Measurements from ENCODE around the gene ARSG. TPM values are rescaled to one million over a fixed set of nuclear protein-coding genes. Genes with fewer than 3 reads are reported as not detected.
"Not testable (repeated sequence)": the region's sequence is repeated elsewhere in the genome, so short reads cannot be mapped to it uniquely, and the experiment has no call there.

The ARSG gene
- total RNA-seq, 4 donors from 2014 or later: 2.2 to 5.5 (median 3.5) TPM

DNA sequence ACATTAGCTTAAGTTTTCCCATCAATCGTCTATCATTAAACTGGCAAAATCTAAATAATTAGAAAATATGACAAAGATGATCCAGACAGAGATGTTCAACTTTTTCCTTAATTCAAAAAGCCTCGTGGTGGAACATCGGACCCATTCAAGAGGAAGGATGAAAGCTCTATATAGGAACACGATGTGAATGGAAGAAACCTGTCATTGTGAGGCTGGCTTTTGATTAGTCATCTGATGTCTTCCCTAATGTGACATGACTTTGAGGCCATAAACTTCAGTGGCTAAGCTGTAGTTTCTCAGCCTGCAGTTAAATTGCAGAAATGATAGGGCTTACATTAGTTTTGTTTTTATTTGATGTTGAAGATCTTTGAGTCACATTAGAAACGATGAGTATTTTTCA lies 42.4 kb upstream of the ARSG start:
- Histone ChIP-seq H3K4me1 (peaks cover 0 to 22% (median 0%) of the 10 kb centered on the region in 3 donors), H3K36me3 (peaks cover 0 to 36% of the 10 kb centered on the region in 2 donors), H3K27me3 (no peaks in the 10 kb centered on the region), H3K9me3 (no peaks in the 10 kb centered on the region), H3K27ac (peak overlapping the region; percentile 79 to 98 (median 95)), H3K4me3 (peak overlapping the region in 1 of 2 donors; percentile 87)
- no peak for ATAC-seq
- TF ChIP-seq, protein P1, sequence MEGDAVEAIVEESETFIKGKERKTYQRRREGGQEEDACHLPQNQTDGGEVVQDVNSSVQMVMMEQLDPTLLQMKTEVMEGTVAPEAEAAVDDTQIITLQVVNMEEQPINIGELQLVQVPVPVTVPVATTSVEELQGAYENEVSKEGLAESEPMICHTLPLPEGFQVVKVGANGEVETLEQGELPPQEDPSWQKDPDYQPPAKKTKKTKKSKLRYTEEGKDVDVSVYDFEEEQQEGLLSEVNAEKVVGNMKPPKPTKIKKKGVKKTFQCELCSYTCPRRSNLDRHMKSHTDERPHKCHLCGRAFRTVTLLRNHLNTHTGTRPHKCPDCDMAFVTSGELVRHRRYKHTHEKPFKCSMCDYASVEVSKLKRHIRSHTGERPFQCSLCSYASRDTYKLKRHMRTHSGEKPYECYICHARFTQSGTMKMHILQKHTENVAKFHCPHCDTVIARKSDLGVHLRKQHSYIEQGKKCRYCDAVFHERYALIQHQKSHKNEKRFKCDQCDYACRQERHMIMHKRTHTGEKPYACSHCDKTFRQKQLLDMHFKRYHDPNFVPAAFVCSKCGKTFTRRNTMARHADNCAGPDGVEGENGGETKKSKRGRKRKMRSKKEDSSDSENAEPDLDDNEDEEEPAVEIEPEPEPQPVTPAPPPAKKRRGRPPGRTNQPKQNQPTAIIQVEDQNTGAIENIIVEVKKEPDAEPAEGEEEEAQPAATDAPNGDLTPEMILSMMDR (IDR thresholded peaks at IDR 0.05): no peak
- TF ChIP-seq EP300 (IDR thresholded peaks at IDR 0.05) (no peak), POLR2AphosphoS5 (IDR thresholded peaks at IDR 0.05) (no peak), POLR2A (IDR thresholded peaks at IDR 0.05) (no peak)
- WGBS, 2 donors (ENCODE audit: low coverage in 1 of 2): 48 to 70% methylated on average over 5 of the region's 5 CpGs

DNA sequence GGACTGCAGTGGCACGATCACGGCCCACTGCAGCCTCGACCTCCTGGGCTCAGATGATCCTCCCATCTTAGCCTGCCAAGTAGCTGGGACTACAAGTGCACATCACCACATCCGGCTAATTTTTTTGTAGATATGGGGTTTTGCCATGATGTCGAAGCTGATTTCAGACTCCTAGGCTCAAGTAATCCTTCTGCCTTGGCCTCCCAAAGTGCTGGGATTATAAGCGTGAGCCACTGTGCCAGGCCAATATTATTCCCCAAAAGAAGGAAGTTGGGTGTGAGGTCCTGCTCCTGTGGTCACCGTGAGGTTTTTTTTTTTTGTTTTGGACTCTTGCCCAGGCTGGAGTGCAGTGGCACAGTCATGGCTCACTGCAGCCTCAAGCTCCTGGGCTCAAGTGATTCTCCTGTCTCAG lies 41.9 kb upstream of the ARSG start:
- no peak for ATAC-seq
- Histone ChIP-seq H3K27ac (peak overlapping the region in 3 of 4 donors; percentile 94 to 98 (median 96)), H3K27me3 (no peaks in the 10 kb centered on the region), H3K4me3 (no peak overlapping the region), H3K4me1 (peaks cover 0 to 22% (median 0%) of the 10 kb centered on the region in 3 donors), H3K9me3 (no peaks in the 10 kb centered on the region), H3K36me3 (peaks cover 0 to 41% of the 10 kb centered on the region in 2 donors)
- TF ChIP-seq POLR2AphosphoS5 (IDR thresholded peaks at IDR 0.05) (no peak), POLR2A (IDR thresholded peaks at IDR 0.05) (no peak), EP300 (IDR thresholded peaks at IDR 0.05) (no peak)
- TF ChIP-seq, protein P1 (IDR thresholded peaks at IDR 0.05): no peak
- 53 to 64% methylated on average over 3 to 5 of the region's 7 CpGs for WGBS, 2 donors (ENCODE audit: low coverage in 1 of 2)

DNA sequence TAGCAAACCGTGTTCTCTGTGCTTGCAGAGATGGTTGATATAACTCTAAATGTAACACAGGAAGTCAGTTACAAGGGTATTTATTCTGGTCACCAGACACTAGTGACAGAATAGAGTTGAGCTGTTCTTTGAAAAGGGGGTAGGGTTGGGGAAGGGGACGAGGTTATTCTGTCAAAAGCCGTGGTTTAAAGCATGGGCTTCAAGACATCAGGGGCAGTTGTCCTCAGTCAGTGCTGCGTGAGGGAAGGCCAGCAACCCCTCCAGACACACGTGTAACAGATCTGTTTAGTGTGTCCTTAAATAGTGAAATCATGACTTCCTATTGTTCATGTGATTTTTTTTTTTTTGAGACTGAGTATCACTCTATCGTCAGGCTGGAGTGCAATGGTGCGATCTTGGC lies 37.9 kb upstream of the ARSG start:
- not testable (repeated sequence) for H3K27me3 ChIP-seq, H3K9me3 ChIP-seq, H3K4me3 ChIP-seq, H3K27ac ChIP-seq, ATAC-seq
- peaks cover 0 to 16% (median 0%) of the 10 kb centered on the region in 3 donors for H3K4me1 ChIP-seq
- WGBS, 2 donors (ENCODE audit: low coverage in 1 of 2): 72 to 84% methylated on average over 5 to 6 of the region's 7 CpGs
- H3K36me3 ChIP-seq: peaks cover 0 to 72% of the 10 kb centered on the region in 2 donors

DNA sequence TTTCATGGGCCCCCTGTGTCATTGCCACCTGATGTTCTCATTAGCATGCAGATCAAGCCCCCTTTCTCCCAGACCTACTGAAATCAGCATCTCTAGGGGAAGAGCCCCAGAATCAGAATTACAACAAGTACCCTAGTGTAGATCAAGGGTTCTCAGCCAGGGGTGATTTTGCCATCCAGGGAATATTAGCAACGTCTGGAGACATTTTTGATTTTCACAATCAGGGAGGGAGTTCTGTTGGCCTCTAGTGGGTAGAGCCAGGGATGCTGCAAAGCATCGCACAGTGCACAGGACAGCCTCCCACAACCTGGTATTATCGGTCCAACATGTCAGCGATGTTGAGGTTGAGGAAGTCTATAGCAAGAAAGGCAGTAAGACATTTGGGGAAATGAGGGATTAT lies 36.1 kb upstream of the ARSG start:
- H3K9me3 ChIP-seq: no peaks in the 10 kb centered on the region
- ATAC-seq: no peak
- H3K4me1 ChIP-seq: peaks cover 0 to 15% (median 0%) of the 10 kb centered on the region in 3 donors
- H3K4me3 ChIP-seq: no peak overlapping the region
- no peaks in the 10 kb centered on the region for H3K27me3 ChIP-seq
- WGBS, 2 donors (ENCODE audit: low coverage in 1 of 2): 100% methylated on average over 1 of the region's 4 CpGs; no CpG with 5 or more reads in 1 of the 2 donors
- H3K36me3 ChIP-seq: peaks cover 0 to 71% of the 10 kb centered on the region in 2 donors
- TF ChIP-seq, protein P1 (IDR thresholded peaks at IDR 0.05): no peak
- TF ChIP-seq POLR2A (IDR thresholded peaks at IDR 0.05): no peak
- TF ChIP-seq EP300 (IDR thresholded peaks at IDR 0.05): no peak
- no peak for TF ChIP-seq POLR2AphosphoS5 (IDR thresholded peaks at IDR 0.05)
- no peak overlapping the region for H3K27ac ChIP-seq

DNA sequence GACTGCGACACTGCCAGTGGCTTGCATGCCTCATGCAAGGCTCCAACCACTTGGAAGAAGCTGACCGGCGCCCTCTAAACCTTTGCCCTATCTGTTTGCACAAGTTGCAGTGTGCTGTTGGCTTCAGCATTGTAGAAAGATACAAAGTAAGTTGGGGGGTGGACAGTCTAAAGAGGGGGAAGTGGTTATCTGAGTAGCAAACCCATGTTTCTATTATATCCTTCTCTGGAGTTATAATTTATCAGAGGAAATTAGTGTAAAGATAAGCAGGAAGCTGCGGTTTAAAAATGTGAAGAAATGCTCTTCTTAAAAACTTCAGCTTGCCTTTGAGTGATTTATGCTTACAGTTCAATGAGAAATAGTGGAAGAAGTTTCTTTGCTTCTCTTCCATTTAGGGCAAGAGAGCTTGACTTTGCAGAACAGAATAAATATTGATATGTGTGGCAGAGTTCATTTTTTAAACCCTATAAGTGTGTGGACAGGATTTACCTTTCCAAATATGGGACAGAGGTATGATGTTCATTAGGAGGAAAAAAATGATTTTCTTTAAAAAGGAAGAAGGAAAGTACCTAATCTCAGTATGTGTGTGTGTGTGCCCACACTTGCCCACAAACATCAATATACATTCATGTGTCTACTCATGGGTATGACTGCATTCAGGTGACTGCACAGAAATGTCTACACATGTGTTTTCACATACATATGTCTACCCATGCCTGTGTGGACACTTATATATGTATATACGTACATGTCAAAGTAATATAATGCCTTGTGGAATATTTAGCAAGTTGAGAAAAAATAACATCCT lies 35.4 kb upstream of the ARSG start:
- TF ChIP-seq, protein P1 (IDR thresholded peaks at IDR 0.05): no peak
- TF ChIP-seq EP300 (IDR thresholded peaks at IDR 0.05): no peak
- no peak for TF ChIP-seq POLR2AphosphoS5 (IDR thresholded peaks at IDR 0.05)
- no peak for TF ChIP-seq POLR2A (IDR thresholded peaks at IDR 0.05)
- H3K4me1 ChIP-seq: peaks cover 0 to 15% (median 0%) of the 10 kb centered on the region in 3 donors
- no peak for ATAC-seq

DNA sequence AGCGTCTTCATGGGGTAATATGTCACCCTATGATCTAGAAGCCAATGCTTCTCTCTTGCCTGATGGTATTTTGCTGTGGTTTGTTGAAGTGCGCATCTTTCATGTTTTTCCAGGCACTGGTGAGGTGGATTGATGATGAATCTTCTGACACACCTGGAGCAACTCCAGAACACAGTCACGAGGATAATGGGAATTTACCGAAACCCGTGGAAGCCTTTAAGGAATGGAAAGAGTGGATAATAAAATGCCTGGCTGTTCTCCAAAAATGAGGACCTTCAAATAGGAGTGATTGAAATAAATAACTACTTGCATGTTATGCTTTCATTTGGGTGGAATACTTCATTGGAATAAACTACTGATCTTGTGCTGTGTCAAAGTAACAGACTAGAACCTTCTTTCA lies 34.6 kb upstream of the ARSG start:
- H3K4me3 ChIP-seq, H3K27me3 ChIP-seq, H3K27ac ChIP-seq, H3K9me3 ChIP-seq, ATAC-seq: not testable (repeated sequence)
- Histone ChIP-seq H3K36me3 (peaks cover 0 to 56% of the 10 kb centered on the region in 2 donors), H3K4me1 (peaks cover 0 to 15% (median 0%) of the 10 kb centered on the region in 3 donors)
- 51 to 73% methylated on average over 5 of the region's 5 CpGs for WGBS, 2 donors (ENCODE audit: low coverage in 1 of 2)

More for the DNA sequence above, 35.4 kb upstream of the ARSG start:
- Histone ChIP-seq H3K36me3 (peaks cover 0 to 64% of the 10 kb centered on the region in 2 donors), H3K27ac (no peak overlapping the region), H3K27me3 (no peaks in the 10 kb centered on the region), H3K4me3 (no peak overlapping the region), H3K9me3 (no peaks in the 10 kb centered on the region)
- 75 to 77% methylated on average over 5 of the region's 5 CpGs for WGBS, 2 donors (ENCODE audit: low coverage in 1 of 2)

Data from gastroesophageal sphincter (tissue), 4 donors.